HEK293 (cell line): ENCODE results near the gene KITLG.

ENCODE experiments used
- BCL6B ChIP-seq: fragments of 450-650 bp; formaldehyde crosslinking; IDR thresholded peaks from 2 replicates; pipeline ENCODE4 v1.5.1; 2017; ENCODE audit warnings: missing biosample characterization, missing genetic modification characterization
- CTCF ChIP-seq: fragments of 450-650 bp; formaldehyde crosslinking; IDR thresholded peaks from 2 replicates; pipeline ENCODE4 v1.5.1; 2016; ENCODE audit warnings: missing biosample characterization, missing genetic modification characterization
- GLI2 ChIP-seq: fragments of 450-650 bp; formaldehyde crosslinking; IDR thresholded peaks from 2 replicates; pipeline ENCODE4; 2017; ENCODE audit warnings: missing biosample characterization, missing genetic modification characterization, low read depth, borderline replicate concordance
- GLI4 ChIP-seq: fragments of 450-650 bp; formaldehyde crosslinking; IDR thresholded peaks from 2 replicates; pipeline ENCODE4 v1.5.1; 2016; ENCODE audit warnings: missing biosample characterization, missing genetic modification characterization
- IKZF3 ChIP-seq: fragments of 450-650 bp; IDR thresholded peaks from 2 replicates; pipeline ENCODE4 v1.5.0; 2018; ENCODE audit warnings: missing biosample characterization, mild to moderate bottlenecking, missing genetic modification characterization, moderate library complexity
- INSM2 ChIP-seq: fragments of 450-650 bp; formaldehyde crosslinking; IDR thresholded peaks from 2 replicates; pipeline ENCODE4 v1.5.1; 2016; ENCODE audit warnings: missing biosample characterization, missing genetic modification characterization
- KLF10 ChIP-seq: fragments of 450-650 bp; IDR thresholded peaks from 2 replicates; pipeline ENCODE4 v1.5.1; 2018; ENCODE audit warnings: missing biosample characterization, mild to moderate bottlenecking, missing genetic modification characterization
- MEIS1 ChIP-seq: sonication (generic); formaldehyde crosslinking; IDR thresholded peaks from 2 replicates; pipeline ENCODE4 v1.8.1; 2022; ENCODE audit warnings: missing genetic modification reagents, mild to moderate bottlenecking, borderline replicate concordance
- PRDM1 ChIP-seq: fragments of 450-650 bp; formaldehyde crosslinking; IDR thresholded peaks from 2 replicates; pipeline ENCODE4; 2016; ENCODE audit warnings: missing biosample characterization, missing genetic modification characterization
- PRDM4 ChIP-seq: fragments of 450-650 bp; formaldehyde crosslinking; IDR thresholded peaks from 2 replicates; pipeline ENCODE4 v1.5.1; 2017; ENCODE audit warnings: missing biosample characterization, missing genetic modification characterization
- ZFP69B ChIP-seq: fragments of 450-650 bp; formaldehyde crosslinking; IDR thresholded peaks from 2 replicates; pipeline ENCODE4 v1.5.1; 2016; ENCODE audit warnings: missing biosample characterization, missing genetic modification characterization
- ZNF280C ChIP-seq: fragments of 450-650 bp; formaldehyde crosslinking; IDR thresholded peaks from 2 replicates; pipeline ENCODE4 v1.5.1; 2016; ENCODE audit warnings: missing biosample characterization, missing genetic modification characterization
- ZNF335 ChIP-seq: fragments of 450-650 bp; formaldehyde crosslinking; conservative IDR thresholded peaks from 2 replicates; pipeline ENCODE4 v1.5.1; 2016; ENCODE audit warnings: missing biosample characterization, missing genetic modification characterization
- ZNF354C ChIP-seq: fragments of 450-650 bp; formaldehyde crosslinking; IDR thresholded peaks from 2 replicates; pipeline ENCODE4 v1.5.1; 2016; ENCODE audit warnings: missing biosample characterization, missing genetic modification characterization, low read depth, borderline replicate concordance
- ZNF398 ChIP-seq: fragments of 450-650 bp; formaldehyde crosslinking; IDR thresholded peaks from 2 replicates; pipeline ENCODE4 v1.5.1; 2017; ENCODE audit warnings: missing biosample characterization, missing genetic modification characterization
- ZNF423 ChIP-seq: fragments of 450-650 bp; formaldehyde crosslinking; IDR thresholded peaks from 2 replicates; pipeline ENCODE4 v1.5.1; 2016; ENCODE audit warnings: missing biosample characterization, missing genetic modification characterization
- ZNF488 ChIP-seq: fragments of 450-650 bp; formaldehyde crosslinking; IDR thresholded peaks from 2 replicates; pipeline ENCODE4 v1.5.1; 2016; ENCODE audit warnings: missing biosample characterization, missing genetic modification characterization
- ZNF501 ChIP-seq: fragments of 450-650 bp; formaldehyde crosslinking; IDR thresholded peaks from 2 replicates; pipeline ENCODE4 v1.5.1; 2016; ENCODE audit warnings: missing biosample characterization, missing genetic modification characterization
- ZNF544 ChIP-seq: fragments of 450-650 bp; formaldehyde crosslinking; IDR thresholded peaks from 2 replicates; pipeline ENCODE4 v1.5.0; 2017; ENCODE audit warnings: missing biosample characterization, missing genetic modification characterization
- ZNF555 ChIP-seq: fragments of 450-650 bp; formaldehyde crosslinking; conservative IDR thresholded peaks from 2 replicates; pipeline ENCODE4 v1.5.1; 2017; ENCODE audit warnings: missing biosample characterization, mild to moderate bottlenecking, missing genetic modification characterization, inconsistent platforms
- ZNF560 ChIP-seq: fragments of 450-650 bp; formaldehyde crosslinking; IDR thresholded peaks from 2 replicates; pipeline ENCODE4 v1.5.1; 2017; ENCODE audit warnings: missing biosample characterization, missing genetic modification characterization, borderline replicate concordance
- ZNF600 ChIP-seq: fragments of 450-650 bp; formaldehyde crosslinking; IDR thresholded peaks from 2 replicates; pipeline ENCODE4 v1.5.1; 2016; ENCODE audit warnings: missing biosample characterization, missing genetic modification characterization
- ZNF670 ChIP-seq: fragments of 450-650 bp; formaldehyde crosslinking; IDR thresholded peaks from 2 replicates; pipeline ENCODE4 v1.5.1; 2016; ENCODE audit warnings: missing biosample characterization, missing genetic modification characterization, low read depth
- ZNF677 ChIP-seq: fragments of 450-650 bp; IDR thresholded peaks from 2 replicates; pipeline ENCODE4 v1.5.0; 2018; ENCODE audit warnings: missing biosample characterization, mild to moderate bottlenecking, missing genetic modification characterization, moderate library complexity
- ZNF747 ChIP-seq: fragments of 450-650 bp; formaldehyde crosslinking; IDR thresholded peaks from 2 replicates; pipeline ENCODE4 v1.5.1; 2016; ENCODE audit warnings: missing biosample characterization, missing genetic modification characterization
- ZSCAN5A ChIP-seq: fragments of 450-650 bp; formaldehyde crosslinking; IDR thresholded peaks from 2 replicates; pipeline ENCODE4 v1.5.1; 2016; ENCODE audit warnings: missing biosample characterization, missing genetic modification characterization

KITLG gene

GRCh38 chr12:88579161-88579517, 1.1 kb downstream of the KITLG start (continued):
- TF ChIP-seq IKZF3 (tag by site-specific recombination) (peak; percentile 49), PRDM1 (tag by site-specific recombination) (peak; percentile 91), ZNF335 (tag by site-specific recombination) (no peak), CTCF (tag by site-specific recombination) (0 out of 2 replicates have a peak, but pooled peaks have one; percentile 40), ZNF488 (no peak), ZNF555 (no peak), ZNF423 (tag by site-specific recombination) (no peak), MEIS1 (CRISPR knock-in tag) (no peak), ZNF670 (tag by site-specific recombination) (no peak), GLI4 (no peak), ZNF677 (no peak), ZNF280C (no peak), PRDM4 (no peak), ZNF398 (peak; percentile 42; the same call in 1 of the 2 replicates), KLF10 (tag by site-specific recombination) (no peak), ZNF544 (tag by site-specific recombination) (no peak), ZNF747 (tag by site-specific recombination) (no peak), ZNF600 (tag by site-specific recombination) (no peak), ZNF501 (tag by site-specific recombination) (no peak), GLI2 (tag by site-specific recombination) (no peak), ZNF354C (tag by site-specific recombination) (no peak), ZSCAN5A (tag by site-specific recombination) (no peak), INSM2 (no peak), ZNF560 (tag by site-specific recombination) (no peak), ZFP69B (tag by site-specific recombination) (no peak), BCL6B (tag by site-specific recombination) (no peak)
